Muscle of leg (tissue), 11 donors: ENCODE data around the gene PHF23. TPM values are rescaled to one million over a fixed set of nuclear protein-coding genes. Genes with fewer than 3 reads are reported as not detected.

Source experiments
- DNase-seq: peaks from one replicate; pipeline ENCODE4 v3.0.0; 2013
- H3K27ac ChIP-seq: one replicate; pipeline ENCODE4 v1.5.1; 2013; ENCODE audit warnings: mild to moderate bottlenecking, low read length, control low read depth
- H3K27me3 ChIP-seq: one replicate; pipeline ENCODE4 v1.6.1; 2013; ENCODE audit warnings: low read length; ENCODE audit not compliant: control insufficient read depth, insufficient read depth
- H3K36me3 ChIP-seq: one replicate; pipeline ENCODE4 v1.6.1; 2013; ENCODE audit warnings: low read length; ENCODE audit not compliant: control insufficient read depth, insufficient read depth
- H3K4me1 ChIP-seq: one replicate; pipeline ENCODE4 v1.6.1; 2013; ENCODE audit warnings: low read length; ENCODE audit not compliant: control insufficient read depth, insufficient read depth
- H3K4me3 ChIP-seq: one replicate; pipeline ENCODE4 v1.5.1; 2013; ENCODE audit warnings: low read length, control low read depth
- H3K9me3 ChIP-seq: replicated peaks from 2 replicates; pipeline ENCODE4 v1.6.1; 2013; ENCODE audit warnings: low read depth, low read length; ENCODE audit not compliant: control insufficient read depth
- WGBS: methylation state at CpG from one replicate; pipeline ENCODE4 v1.1.5; 2013; ENCODE audit warnings: missing lambda C conversion rate; ENCODE audit not compliant: insufficient coverage; 5-methylcytosine and 5-hydroxymethylcytosine counted together
- polyA plus RNA-seq, 8 donors: library from polyadenylated mRNA; unstranded; fragments of 120-200 nt; gene quantifications; one replicate each; pipeline versions ENCODE4 v1.2.1 to v1.2.3, GENCODE V29; 2013; ENCODE audit warnings: inconsistent platforms in 1 of 8, low replicate concordance in 1 of 8; ENCODE audit not compliant: insufficient read length in 8 of 8, insufficient read depth in 1 of 8
- total RNA-seq: library from RNA; stranded (reverse); fragments of 120-200 nt; gene quantifications from one replicate; pipeline ENCODE4 v1.2.4, GENCODE V29; 2013

PHF23 gene
- total and polyA plus RNA-seq, 9 donors: 29.1 to 47.8 (median 39.7) TPM

DNA sequence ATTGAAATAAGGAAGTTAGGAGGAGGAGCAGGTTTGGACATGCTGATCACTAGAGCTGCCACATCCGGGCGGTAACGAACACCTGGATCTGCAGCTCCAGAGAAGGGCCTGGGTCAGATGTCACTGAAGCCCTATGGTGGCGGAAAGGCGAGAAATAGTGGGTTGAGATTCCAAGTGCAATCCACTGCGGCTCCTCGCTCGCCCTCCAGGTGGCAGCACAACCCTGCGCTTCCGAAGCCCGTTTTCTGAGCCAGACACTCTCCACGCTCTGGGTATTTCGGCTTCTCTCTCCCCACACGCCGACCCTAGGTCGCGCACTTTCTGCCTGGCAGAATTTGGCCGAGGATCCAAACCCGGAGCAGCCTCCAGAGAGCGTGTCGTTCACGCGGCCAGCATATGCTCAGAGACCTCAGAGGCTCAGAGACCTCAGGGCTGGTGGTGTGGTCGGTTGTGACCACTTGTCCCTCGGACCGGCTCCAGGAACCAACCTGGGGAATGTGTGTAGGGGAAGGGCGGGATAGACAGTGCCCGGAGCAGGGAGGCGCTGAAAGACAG is 41.3 kb upstream of the PHF23 start:
- peaks cover 28% of the 10 kb centered on the region for H3K4me1 ChIP-seq
- H3K27me3 ChIP-seq: peaks cover 33% of the 10 kb centered on the region
- H3K36me3 ChIP-seq: peaks cover 22% of the 10 kb centered on the region
- peak overlapping the region; percentile 61 for H3K4me3 ChIP-seq
- peak; percentile 88 for DNase-seq
- under 1% methylated on average over 23 of the region's 29 CpGs for WGBS
- H3K27ac ChIP-seq: peak overlapping the region; percentile 95
- H3K9me3 ChIP-seq: no peaks in the 10 kb centered on the region

DNA sequence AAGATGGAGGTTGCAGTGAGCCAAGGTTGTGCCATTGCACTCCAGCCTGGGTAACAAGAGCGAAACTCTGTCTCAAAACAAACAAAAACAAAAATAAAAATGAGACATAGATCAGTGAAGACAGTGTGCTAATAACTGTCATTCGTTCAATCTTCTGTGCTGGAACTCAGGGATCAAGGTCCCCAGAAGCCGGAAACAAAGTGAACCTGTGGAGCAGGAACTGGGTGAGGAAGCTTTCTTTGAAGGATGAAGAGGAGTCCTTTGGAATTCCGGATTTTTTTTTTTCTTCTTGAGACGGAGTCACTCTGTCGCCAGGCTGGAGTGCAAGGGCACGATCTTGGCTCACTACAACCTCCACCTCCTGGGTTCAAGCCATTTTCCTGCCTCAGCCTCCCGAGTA is 40.2 kb upstream of the PHF23 start:
- H3K27me3 ChIP-seq: peaks cover 36% of the 10 kb centered on the region
- H3K36me3 ChIP-seq: peaks cover 11% of the 10 kb centered on the region
- H3K27ac ChIP-seq: no peak overlapping the region
- DNase-seq: no peak
- H3K4me3 ChIP-seq: no peak overlapping the region
- no peaks in the 10 kb centered on the region for H3K9me3 ChIP-seq
- 91% methylated on average over 4 of the region's 8 CpGs for WGBS
- peaks cover 28% of the 10 kb centered on the region for H3K4me1 ChIP-seq

- peaks cover 47% of the 10 kb centered on the region for H3K27me3 ChIP-seq
- peaks cover 13% of the 10 kb centered on the region for H3K4me1 ChIP-seq
- no CpG with 5 or more reads among the region's 1 CpG for WGBS
- no peaks in the 10 kb centered on the region for H3K9me3 ChIP-seq
- no peak overlapping the region for H3K27ac ChIP-seq
- no peaks in the 10 kb centered on the region for H3K36me3 ChIP-seq
- no peak overlapping the region for H3K4me3 ChIP-seq
- no peak for DNase-seq
Measured at GRCh38 chr17:7266784-7267183, 27.5 kb upstream of the PHF23 start.

- H3K9me3 ChIP-seq: no peaks in the 10 kb centered on the region
- WGBS: 38% methylated on average over 4 of the region's 4 CpGs
- H3K4me1 ChIP-seq: peaks cover 24% of the 10 kb centered on the region
- no peak for DNase-seq
- H3K36me3 ChIP-seq: peaks cover 9% of the 10 kb centered on the region
- H3K27ac ChIP-seq: no peak overlapping the region
- H3K4me3 ChIP-seq: no peak overlapping the region
- H3K27me3 ChIP-seq: peaks cover 64% of the 10 kb centered on the region
Measured at GRCh38 chr17:7263801-7264078, 24.5 kb upstream of the PHF23 start.

GRCh38 chr17:7262935-7263800 is 23.9 kb upstream of the PHF23 start:
- Histone ChIP-seq H3K4me1 (peaks cover 24% of the 10 kb centered on the region), H3K36me3 (peaks cover 15% of the 10 kb centered on the region), H3K9me3 (no peaks in the 10 kb centered on the region), H3K27me3 (peaks cover 64% of the 10 kb centered on the region), H3K4me3 (no peak overlapping the region), H3K27ac (no peak overlapping the region)
- no peak for DNase-seq
- 2% methylated on average over 13 of the region's 26 CpGs for WGBS

GRCh38 chr17:7262192-7262934 is 23.1 kb upstream of the PHF23 start, which contains the start of gene CLDN7:
Gene CLDN7 (minus strand): TSS chr17:7262478. CDS start chr17:7262043, 435 bp downstream.
- Histone ChIP-seq H3K9me3 (no peaks in the 10 kb centered on the region), H3K27ac (no peak within 1 kb of the TSS), H3K4me1 (peaks cover 24% of the 10 kb centered on the region), H3K27me3 (peaks cover 61% of the 10 kb centered on the region), H3K4me3 (peak within 1 kb of the TSS; percentile 41), H3K36me3 (peaks cover 22% of the 10 kb centered on the region)
- no peak for DNase-seq
- WGBS: 2% methylated on average over 58 of the region's 64 CpGs

GRCh38 chr17:7261379-7262191 is 22.3 kb upstream of the PHF23 start:
- DNase-seq: no peak
- Histone ChIP-seq H3K4me1 (peaks cover 24% of the 10 kb centered on the region), H3K4me3 (peak overlapping the region; percentile 41), H3K36me3 (peaks cover 30% of the 10 kb centered on the region), H3K27me3 (peaks cover 56% of the 10 kb centered on the region), H3K9me3 (no peaks in the 10 kb centered on the region), H3K27ac (no peak overlapping the region)
- WGBS: 2% methylated on average over 65 of the region's 71 CpGs

- DNase-seq: no peak
- Histone ChIP-seq H3K36me3 (peaks cover 37% of the 10 kb centered on the region), H3K4me1 (peaks cover 24% of the 10 kb centered on the region), H3K4me3 (peak overlapping the region; percentile 41), H3K9me3 (no peaks in the 10 kb centered on the region), H3K27me3 (peaks cover 52% of the 10 kb centered on the region), H3K27ac (no peak overlapping the region)
- 5% methylated on average over 52 of the region's 54 CpGs for WGBS
Measured at GRCh38 chr17:7260651-7261378, 21.6 kb upstream of the PHF23 start.

GRCh38 chr17:7260151-7260550 is 20.9 kb upstream of the PHF23 start:
- Histone ChIP-seq H3K4me1 (peaks cover 24% of the 10 kb centered on the region), H3K27ac (no peak overlapping the region), H3K27me3 (peaks cover 47% of the 10 kb centered on the region), H3K36me3 (peaks cover 42% of the 10 kb centered on the region), H3K9me3 (no peaks in the 10 kb centered on the region), H3K4me3 (no peak overlapping the region)
- DNase-seq: no peak
- WGBS: 85% methylated on average over 3 of the region's 4 CpGs
